HTERT RPE-1 (cell line): ENCODE results near the gene GPR25.
"Not testable (repeated sequence)": the region's sequence is repeated elsewhere in the genome, so short reads cannot be mapped to it uniquely, and the experiment has no call there.

Experiments
- in situ Hi-C: fragments of 300-500 bp; cut with MboI; formaldehyde crosslinking; loops from 4 replicates; pipeline ENCODE4 v1.14.3; 2020; ENCODE audit warnings: low sequenced_read_pairs

GPR25 gene

GRCh38 chr1:200909757-200910239 lies 37.0 kb downstream of the GPR25 start:
- in situ Hi-C loops = no loop called here

GRCh38 chr1:200911361-200911760 lies 38.6 kb downstream of the GPR25 start:
- in situ Hi-C loops = no loop called here

- in situ Hi-C loops = not testable (repeated sequence)
Observed at GRCh38 chr1:200911936-200912335, 39.2 kb downstream of the GPR25 start.

- in situ Hi-C loops = no loop called here
Observed at GRCh38 chr1:200912737-200913407, 40.1 kb downstream of the GPR25 start.

- in situ Hi-C loops = no loop called here
Observed at GRCh38 chr1:200916152-200916551, 43.4 kb downstream of the GPR25 start.

- in situ Hi-C loops = no loop called here
Observed at GRCh38 chr1:200916681-200917080, 43.9 kb downstream of the GPR25 start.

- in situ Hi-C loops = no loop called here
Observed at GRCh38 chr1:200917291-200917817, 44.6 kb downstream of the GPR25 start.

GRCh38 chr1:200918006-200918405 lies 45.2 kb downstream of the GPR25 start:
- in situ Hi-C loops = no loop called here

GRCh38 chr1:200919386-200919785 lies 46.6 kb downstream of the GPR25 start:
- in situ Hi-C loops = no loop called here

GRCh38 chr1:200921571-200922110 lies 48.9 kb downstream of the GPR25 start:
- in situ Hi-C loops = no loop called here

- in situ Hi-C loops = no loop called here
Observed at GRCh38 chr1:200922406-200922805, 49.6 kb downstream of the GPR25 start.

GRCh38 chr1:200923601-200924000 lies 50.8 kb downstream of the GPR25 start:
- in situ Hi-C loops = no loop called here
